Endothelial cell of umbilical vein (primary cell): ENCODE measurements around the gene TRIM43B. TPM values are rescaled to one million over a fixed set of nuclear protein-coding genes. Genes with fewer than 3 reads are reported as not detected.
A peak's percentile ranks its signal among the peaks of the same experiment; 100 is the strongest.
"Not testable (repeated sequence)": the region's sequence is repeated elsewhere in the genome, so short reads cannot be mapped to it uniquely, and the experiment has no call there.

Experiments used
- BruUV-seq: library from RNA; stranded (reverse); fragments of 400-500 nt; replicated peaks from 2 replicates; lab custom pipeline; 2021; lab: Mats Ljungman, UMichigan
- CTCF ChIA-PET: fragments of 300-600, 350-600 bp; sonication (Branson Sonifier 250); formaldehyde crosslinking; loops from one replicate; lab custom pipeline; 2021; ENCODE audit warnings: antibody characterized with exemption, inconsistent platforms; lab: Charles Lee
- POLR2A ChIA-PET: fragments of 300-600, 350-600 bp; sonication (Branson Sonifier 250); formaldehyde crosslinking; loops from one replicate; lab custom pipeline; 2021; ENCODE audit warnings: antibody characterized with exemption, inconsistent platforms; lab: Charles Lee
- DNase-seq: peaks from one replicate; pipeline ENCODE4 v3.0.0-alpha.2; 2011; ENCODE audit warnings: low read depth, low spot score
- FAIRE-seq: peaks from 2 replicates; lab custom pipeline; 2011; peaks lifted over from hg19 to GRCh38; lab: Jason Lieb, UNC
- H2AFZ ChIP-seq: 2 replicates; pipeline ENCODE4 v1.6.0; 2012; ENCODE audit warnings: low read depth, low read length, control low read depth, inconsistent platforms
- H3K27ac ChIP-seq: 2 replicates; pipeline ENCODE4 v1.5.1; 2011; ENCODE audit warnings: low read depth, mild to moderate bottlenecking, control low read depth, low read length, moderate library complexity; ENCODE audit not compliant: insufficient read depth
- H3K27me3 ChIP-seq, 2 experiments: 2 replicates each; pipeline versions ENCODE4 v1.6.0 to v1.6.1; 2011; ENCODE audit warnings: low read length in 2 of 2, mixed read lengths in 1 of 2; ENCODE audit not compliant: control insufficient read depth in 2 of 2, insufficient read depth in 2 of 2
- H3K36me3 ChIP-seq, 2 experiments: 2 replicates in 1 of 2; 3 replicates in 1 of 2; pipeline ENCODE4 v1.5.1; 2011; ENCODE audit warnings: low read length in 2 of 2, mild to moderate bottlenecking in 1 of 2, moderate library complexity in 1 of 2; ENCODE audit not compliant: control insufficient read depth in 2 of 2, insufficient read depth in 2 of 2; ENCODE audit errors: extremely low read depth in 1 of 2
- H3K4me1 ChIP-seq: 3 replicates; pipeline ENCODE4 v1.5.1; 2011; ENCODE audit warnings: mild to moderate bottlenecking, low read length; ENCODE audit not compliant: control insufficient read depth, insufficient read depth; ENCODE audit errors: extremely low read depth
- H3K4me2 ChIP-seq: 2 replicates; pipeline ENCODE4 v1.6.1; 2011; ENCODE audit warnings: low read length, control low read depth, mixed read lengths; ENCODE audit not compliant: insufficient read depth
- H3K4me3 ChIP-seq, 3 experiments: fragments of 200-600 bp in 1 of 3; sonication (generic), shearing (Covaris generic) in 1 of 3; replicated peaks in 1 of 3; 2 replicates each; pipeline ENCODE4 v1.5.1; 2011 to 2016; ENCODE audit warnings: control low read depth in 3 of 3, low read length in 3 of 3, mild to moderate bottlenecking in 2 of 3, inconsistent platforms in 1 of 3, low read depth in 1 of 3, moderate library complexity in 1 of 3; ENCODE audit not compliant: insufficient read depth in 1 of 3
- H3K79me2 ChIP-seq: 2 replicates; pipeline ENCODE4 v1.6.0; 2012; ENCODE audit warnings: low read length, inconsistent platforms; ENCODE audit not compliant: control insufficient read depth, insufficient read depth
- H3K9ac ChIP-seq: replicated peaks from 2 replicates; pipeline ENCODE3; 2011; ENCODE audit warnings: low read length, control low read depth; ENCODE audit not compliant: insufficient read depth; ENCODE audit errors: extremely low read depth
- H3K9me1 ChIP-seq: replicated peaks from 3 replicates; pipeline ENCODE4 v1.6.0; 2011; ENCODE audit warnings: mild to moderate bottlenecking, low read length; ENCODE audit not compliant: control insufficient read depth, insufficient read depth; ENCODE audit errors: extremely low read depth
- H3K9me3 ChIP-seq: replicated peaks from 2 replicates; pipeline ENCODE4 v1.5.1; 2012; ENCODE audit warnings: low read length, inconsistent platforms; ENCODE audit not compliant: control insufficient read depth, insufficient read depth
- H4K20me1 ChIP-seq: replicated peaks from 2 replicates; pipeline ENCODE3; 2011; ENCODE audit warnings: mild to moderate bottlenecking, low read length; ENCODE audit not compliant: control insufficient read depth, insufficient read depth; ENCODE audit errors: extremely low read depth
- dilution Hi-C: fragments of 300-500 bp; cut with MboI; formaldehyde crosslinking; loops from one replicate; pipeline ENCODE4 v1.15.0; 2019; ENCODE audit warnings: low sequenced_read_pairs; ENCODE audit not compliant: extremely low pct_ligation_motif_present
- intact Hi-C: fragments of 100-400 bp; cut with micrococcal nuclease; formaldehyde crosslinking; loops from one replicate; pipeline ENCODE4 v1.10.0; 2022
- polyA plus RNA-seq, 4 experiments: library from polyadenylated mRNA; depleted of rRNA in 3 of 4; stranded (reverse) in 3 of 4; unstranded in 1 of 4; fragments of >200 nt; gene quantifications; 2 replicates each; pipeline versions ENCODE4 v1.2.1 to v1.2.3, GENCODE V29; 2011 to 2012; ENCODE audit warnings: missing spikeins in 1 of 4
- total RNA-seq: library from RNA; stranded (reverse); gene quantifications from 2 replicates; pipeline ENCODE4 v1.2.3, GENCODE V29; 2021

TRIM43B gene
- total and polyA plus RNA-seq, 2 donors (not counting 3 experiments of a cell fraction or from before 2014, with no cell fraction given): not detected

DNA sequence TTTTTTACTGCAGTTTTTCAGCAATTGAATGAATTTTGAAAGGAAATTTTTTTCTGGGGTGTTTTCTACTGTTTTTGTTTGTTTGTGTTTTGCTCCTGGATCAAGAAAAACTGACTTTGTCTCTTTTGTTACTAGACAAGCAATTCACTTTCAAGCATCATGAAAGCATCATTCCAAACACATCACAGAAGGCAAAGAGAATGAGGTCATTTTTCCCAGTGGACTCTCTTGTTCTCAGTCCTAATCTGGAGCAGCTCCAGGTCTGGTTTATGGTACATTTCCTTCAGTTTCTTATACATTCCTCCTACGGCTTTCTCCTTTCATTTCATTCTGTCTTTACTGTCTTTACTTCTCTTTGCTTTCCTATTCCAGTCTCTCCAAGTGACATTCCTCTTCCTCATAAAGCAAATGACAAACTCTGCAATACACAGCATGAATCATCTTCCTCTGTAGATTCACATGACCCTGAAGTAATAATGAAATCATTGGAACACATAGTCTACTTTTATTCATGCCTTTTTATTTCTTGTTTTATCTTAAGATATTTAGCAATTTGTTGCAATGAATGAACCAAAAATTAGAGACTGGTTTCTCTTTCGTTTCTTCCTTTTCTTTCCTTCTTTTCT lies 42.0 kb downstream of the TRIM43B start:
- peak; percentile 37 for FAIRE-seq
- H3K27me3 ChIP-seq, H3K36me3 ChIP-seq, H4K20me1 ChIP-seq, POLR2A ChIA-PET, dilution Hi-C loops, intact Hi-C loops, H3K4me3 ChIP-seq, H3K27ac ChIP-seq, H3K9me3 ChIP-seq, H2AFZ ChIP-seq, H3K4me1 ChIP-seq, H3K9me1 ChIP-seq, H3K79me2 ChIP-seq, DNase-seq, H3K4me2 ChIP-seq, CTCF ChIA-PET, H3K9ac ChIP-seq: not testable (repeated sequence)
- TSS peak; percentile 76 for BruUV-seq

DNA sequence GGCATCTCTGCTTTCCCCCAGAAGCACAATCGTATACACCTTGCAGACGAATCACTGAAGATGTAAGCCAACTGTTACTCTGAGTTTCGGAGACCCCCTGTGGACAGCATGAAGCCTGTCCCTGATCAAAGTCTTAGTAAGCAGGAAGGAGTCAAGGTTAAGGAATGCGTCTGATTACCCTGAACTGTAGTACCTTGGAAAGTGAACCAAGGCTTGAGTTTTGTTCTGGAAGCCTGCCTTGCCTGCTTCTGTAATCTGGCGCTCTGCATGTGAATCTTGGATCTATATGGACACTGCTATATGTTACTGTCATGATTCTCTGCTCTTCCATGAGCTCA lies 48.7 kb downstream of the TRIM43B start:
- dilution Hi-C loops, H3K9me3 ChIP-seq, H3K27ac ChIP-seq, DNase-seq, H3K9ac ChIP-seq, H3K79me2 ChIP-seq, CTCF ChIA-PET, H3K4me1 ChIP-seq, H3K27me3 ChIP-seq, H3K36me3 ChIP-seq, H3K4me2 ChIP-seq, H3K9me1 ChIP-seq, H2AFZ ChIP-seq, H4K20me1 ChIP-seq, BruUV-seq, intact Hi-C loops, POLR2A ChIA-PET, H3K4me3 ChIP-seq, FAIRE-seq: not testable (repeated sequence)

DNA sequence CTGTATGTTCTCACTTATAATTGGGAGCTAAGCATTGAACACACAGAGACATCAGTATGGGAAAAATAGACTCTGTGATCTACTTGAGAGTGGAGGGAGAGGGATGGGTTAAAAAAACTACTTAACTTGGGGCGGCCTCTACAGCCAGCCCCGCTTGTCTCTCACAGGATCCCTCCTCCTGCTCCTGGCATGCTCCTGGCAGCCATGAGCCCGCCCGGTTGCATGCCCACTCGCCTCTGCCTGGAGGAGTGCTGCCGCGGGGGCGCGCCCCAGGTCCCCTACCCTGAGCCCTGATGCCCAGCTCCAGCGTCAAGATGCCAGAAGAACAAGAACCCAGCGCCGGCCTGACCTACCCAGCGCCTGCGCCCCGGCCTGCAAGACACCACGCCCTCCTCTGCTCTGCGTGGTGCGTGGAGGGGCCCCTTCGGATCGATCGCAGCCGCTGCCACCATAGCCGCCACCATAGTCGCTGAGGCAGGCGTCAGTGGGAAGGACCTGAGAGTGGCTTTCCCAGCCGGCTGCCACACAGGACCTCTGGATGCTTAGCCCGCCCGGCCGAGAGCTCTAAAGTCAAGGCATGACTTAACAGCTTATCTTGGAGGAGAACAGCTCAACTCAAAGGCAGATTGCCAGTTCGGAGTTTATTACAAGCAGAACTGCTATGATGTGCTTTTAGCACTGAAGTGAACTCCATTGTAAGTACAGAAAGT lies 49.2 kb downstream of the TRIM43B start:
- H2AFZ ChIP-seq, POLR2A ChIA-PET, intact Hi-C loops, H3K4me3 ChIP-seq, H3K9ac ChIP-seq, H3K9me1 ChIP-seq, DNase-seq, H3K79me2 ChIP-seq, H3K9me3 ChIP-seq, H3K36me3 ChIP-seq, H3K4me2 ChIP-seq, CTCF ChIA-PET, FAIRE-seq, dilution Hi-C loops, H3K27me3 ChIP-seq, BruUV-seq, H3K27ac ChIP-seq, H3K4me1 ChIP-seq, H4K20me1 ChIP-seq: not testable (repeated sequence)

DNA sequence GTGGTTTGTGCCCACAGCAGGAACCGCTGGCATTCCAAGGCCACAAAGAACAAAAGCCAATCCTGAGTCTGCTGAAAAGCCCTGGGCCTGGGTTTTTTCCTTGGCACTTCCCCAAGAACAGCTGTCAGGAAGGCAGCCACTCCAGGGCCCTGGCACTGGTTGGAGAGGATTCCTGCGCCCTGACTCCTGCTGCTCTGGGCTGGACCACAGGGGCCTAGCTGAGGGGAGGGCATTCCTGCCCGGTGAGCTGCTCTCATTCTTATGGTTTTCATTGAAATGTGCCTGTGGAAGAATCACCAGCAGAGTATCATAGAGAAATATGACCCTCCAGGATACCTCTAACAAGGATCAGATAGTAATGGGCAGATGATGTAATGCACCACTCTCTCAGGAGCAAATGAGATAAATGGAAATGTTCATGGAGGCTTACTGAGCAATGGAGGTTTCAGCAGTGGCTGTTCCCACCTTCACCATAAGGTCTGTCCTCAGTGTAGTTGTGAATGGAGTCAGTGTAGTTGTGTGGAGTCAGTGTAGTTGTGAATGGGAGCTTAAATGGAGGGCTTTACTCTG lies 50.0 kb downstream of the TRIM43B start:
- FAIRE-seq, H3K27ac ChIP-seq, CTCF ChIA-PET, H3K4me3 ChIP-seq, intact Hi-C loops, H2AFZ ChIP-seq, H4K20me1 ChIP-seq, BruUV-seq, H3K79me2 ChIP-seq, POLR2A ChIA-PET, H3K4me2 ChIP-seq, H3K9ac ChIP-seq, H3K9me3 ChIP-seq, H3K36me3 ChIP-seq, DNase-seq, H3K4me1 ChIP-seq, H3K9me1 ChIP-seq, H3K27me3 ChIP-seq, dilution Hi-C loops: not testable (repeated sequence)
